Heart right ventricle (tissue), 16 donors: ENCODE measurements around the gene CMIP. TPM values are rescaled to one million over a fixed set of nuclear protein-coding genes. Genes with fewer than 3 reads are reported as not detected.

ENCODE experiments used
- ATAC-seq, 8 donors: fragments of 200-7000 bp; cut with Tn5 transposase; one replicate each; pipeline ENCODE4 v1.9.1; 2020; ENCODE audit warnings: mild to moderate bottlenecking in 8 of 8, moderate library complexity in 8 of 8, moderate number of reproducible peaks in 1 of 8
- DNase-seq, 2 donors: peaks; one replicate each; pipeline ENCODE4 v3.0.0-alpha.2; 2020
- H3K27ac ChIP-seq, 10 donors: fragments of 200-600 bp; sonication (generic) in 2 of 10; one replicate each; pipeline versions ENCODE4 v1.5.0 to v1.8.0; 2020 to 2022; ENCODE audit warnings: mild to moderate bottlenecking in 3 of 10
- H3K27me3 ChIP-seq, 7 donors: fragments of 200-600 bp; one replicate each; pipeline ENCODE4 v1.8.0; 2021 to 2022; ENCODE audit warnings: mild to moderate bottlenecking in 2 of 7
- H3K36me3 ChIP-seq, 9 donors: fragments of 200-600 bp; sonication (generic) in 1 of 9; one replicate each; pipeline versions ENCODE4 v1.5.0 to v1.8.0; 2020 to 2022; ENCODE audit warnings: mild to moderate bottlenecking in 2 of 9
- H3K4me1 ChIP-seq, 9 donors: fragments of 200-600 bp; sonication (generic) in 1 of 9; one replicate each; pipeline versions ENCODE4 v1.5.0 to v1.8.0; 2020 to 2022; ENCODE audit warnings: mild to moderate bottlenecking in 4 of 9
- H3K4me3 ChIP-seq, 10 donors: fragments of 200-600 bp; sonication (generic) in 2 of 10; one replicate each; pipeline versions ENCODE4 v1.5.0 to v1.8.0; 2020 to 2022; ENCODE audit warnings: mild to moderate bottlenecking in 7 of 10, moderate library complexity in 2 of 10
- H3K9me3 ChIP-seq, 11 donors: fragments of 200-600 bp in 10 of 11; sonication (generic) in 2 of 11; one replicate each; pipeline versions ENCODE4 v1.5.0 to v1.8.0; 2013 to 2022; ENCODE audit warnings: mild to moderate bottlenecking in 2 of 11, control low read depth in 1 of 11, moderate library complexity in 1 of 11
- CTCF ChIP-seq, 9 donors: fragments of 200-600 bp; sonication (generic) in 2 of 9; IDR thresholded peaks; one replicate each; pipeline versions ENCODE4 v1.5.0 to v1.8.0; 2021 to 2022; ENCODE audit warnings: antibody characterized with exemption in 9 of 9, mild to moderate bottlenecking in 5 of 9, moderate library complexity in 1 of 9
- WGBS, 2 donors: extraction: QIAGEN DNeasy Blood & Tissue Kit; methylation state at CpG; one replicate each; pipeline ENCODE4 v1.1.7; 2013; ENCODE audit warnings: inconsistent platforms in 1 of 2; 5-methylcytosine and 5-hydroxymethylcytosine counted together
- intact Hi-C, 10 donors: fragments of 100-400 bp; cut with DNase I; formaldehyde crosslinking; loops; one replicate each; pipeline versions ENCODE4 v1.11.1 to v1.14.2; 2022
- polyA plus RNA-seq, 2 donors: library from polyadenylated mRNA; stranded (reverse); fragments of 200-250 nt; gene quantifications; one replicate each; pipeline ENCODE4 v1.2.3, GENCODE V29; 2013
- total RNA-seq, 10 donors: library from RNA; stranded (reverse); fragmentation: NEBNext Ultra II Directional in 3 of 10; extraction: Animal tissue kit (Norgen Biotek cat#: 25700) in 3 of 10; gene quantifications; one replicate each; pipeline versions ENCODE4 v1.2.1 to v1.2.4, GENCODE V29; 2021 to 2023
- donor health status: Arrhythmogenic right ventricular cardiomyopathy.
- donor health status: ischemic (EF 13 %, LVEDD 7.1; RV severe dilation, severe dysfunction).
- donor health status: healthy with polysubstance abuse.
- donor health status: DM: no; HTN: yes; CAD: no.
- donor health status: DM: no; HTN: no; CAD: no.
- donor health status: ischemic (EF 25% LVEDD 6.9; RV normal size, moderate dysfunction).
- donor health status: ischemic (EF 25% LVEDD 5.7; RV mildly dilated, moderate dysfunction).
- donor health status: healthy.
- donor health status: DM: yes; HTN: yes; CAD: no.
- donor health status: Ischemic cardiomyopathy.
- donor health status: ischemic (EF 35%, LVEDD 5.7; RV mildly dilated, moderate dysfunction).
- donor health status: nonischemic (EF 11% LVEDD 7.7; RV severe dilation, severe dysfunction).
- donor health status: DM: yes; HTN: yes; CAD: no.
- donor health status: PGD.
- donor health status: ischemic (EF 29% LVEDD 5.4; RV normal size, mild dysfunction).
- donor health status: nonischemic (EF 23%, LVEDD 6.1; RV moderate dilation, normal function).

Gene CMIP
- total and polyA plus RNA-seq, 12 donors, result 5.4 to 32.8 (median 13.0) TPM

- DNase-seq, result no peak
- Histone ChIP-seq H3K4me1 (peaks cover 0 to 51% (median 4%) of the 10 kb centered on the region in 9 donors), H3K36me3 (peaks cover 0 to 11% (median 0%) of the 10 kb centered on the region in 9 donors), H3K4me3 (no peak overlapping the region), H3K27ac (peak overlapping the region in 1 of 10 donors; percentile 89), H3K9me3 (no peaks in the 10 kb centered on the region), H3K27me3 (no peaks in the 10 kb centered on the region)
- no peak for TF ChIP-seq CTCF (IDR thresholded peaks at IDR 0.05)
- WGBS, 2 donors, result 80 to 82% methylated on average over 8 of the region's 8 CpGs
- intact Hi-C loops, result no loop called here
- ATAC-seq, result no peak
These were observed 189.2 kb downstream of the CMIP start for GRCh38 chr16:81633680-81634379.

- Histone ChIP-seq H3K4me1 (peaks cover 0 to 51% (median 9%) of the 10 kb centered on the region in 9 donors), H3K36me3 (peaks cover 0 to 11% (median 0%) of the 10 kb centered on the region in 9 donors), H3K9me3 (no peaks in the 10 kb centered on the region), H3K27ac (peak overlapping the region in 1 of 10 donors; percentile 89), H3K27me3 (no peaks in the 10 kb centered on the region), H3K4me3 (no peak overlapping the region)
- intact Hi-C loops, result no loop called here
- WGBS, 2 donors, result 61 to 75% methylated on average over 13 of the region's 13 CpGs
- DNase-seq, result no peak
- ATAC-seq, result peak in 4 of 8 donors; percentile 29 to 43 (median 40)
- no peak for TF ChIP-seq CTCF (IDR thresholded peaks at IDR 0.05)
These were observed 189.9 kb downstream of the CMIP start for GRCh38 chr16:81634380-81635062.

- H3K4me3 ChIP-seq, result no peak overlapping the region
- intact Hi-C loops, result no loop called here
- WGBS, 2 donors, result 83 to 85% methylated on average over 15 of the region's 15 CpGs
- no peaks in the 10 kb centered on the region for H3K9me3 ChIP-seq
- H3K36me3 ChIP-seq, result peaks cover 0 to 3% (median 0%) of the 10 kb centered on the region in 9 donors
- DNase-seq (no peak), ATAC-seq (no peak)
- H3K27me3 ChIP-seq, result no peaks in the 10 kb centered on the region
- H3K27ac ChIP-seq, result no peak overlapping the region
- no peak for TF ChIP-seq CTCF (IDR thresholded peaks at IDR 0.05)
- H3K4me1 ChIP-seq, result peaks cover 0 to 54% (median 9%) of the 10 kb centered on the region in 9 donors
These were observed 190.7 kb downstream of the CMIP start for GRCh38 chr16:81635063-81635937.
